ENCODE measurements around the gene TRPV4. TPM values are rescaled to one million over a fixed set of nuclear protein-coding genes. Genes with fewer than 3 reads are reported as not detected.

The TRPV4 gene
- polyA plus RNA-seq, 1 of the 3 experiments (the other 2 are of a cell fraction): 5.2 TPM

DNA sequence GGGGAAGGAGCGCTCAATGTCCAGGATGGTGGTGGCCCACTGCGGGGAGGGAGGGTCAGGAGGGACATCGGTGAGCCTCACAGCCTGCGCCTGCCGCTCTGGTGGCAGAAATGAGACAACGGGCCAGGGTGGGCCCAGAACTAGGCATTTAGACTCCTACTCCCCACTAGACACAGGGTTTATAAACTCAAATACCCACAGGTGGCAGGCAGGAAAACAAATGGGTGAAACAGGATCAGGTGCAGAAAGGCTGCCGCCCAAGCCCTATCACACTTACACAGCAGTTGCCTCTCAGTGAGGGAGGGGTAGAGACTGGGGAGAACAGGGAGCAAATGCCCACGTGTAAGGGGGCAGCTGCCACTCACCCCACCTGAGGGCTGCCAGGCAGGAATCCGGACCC, 46.4 kb downstream of the TRPV4 start (continued):
- TF ChIP-seq, protein P1, sequence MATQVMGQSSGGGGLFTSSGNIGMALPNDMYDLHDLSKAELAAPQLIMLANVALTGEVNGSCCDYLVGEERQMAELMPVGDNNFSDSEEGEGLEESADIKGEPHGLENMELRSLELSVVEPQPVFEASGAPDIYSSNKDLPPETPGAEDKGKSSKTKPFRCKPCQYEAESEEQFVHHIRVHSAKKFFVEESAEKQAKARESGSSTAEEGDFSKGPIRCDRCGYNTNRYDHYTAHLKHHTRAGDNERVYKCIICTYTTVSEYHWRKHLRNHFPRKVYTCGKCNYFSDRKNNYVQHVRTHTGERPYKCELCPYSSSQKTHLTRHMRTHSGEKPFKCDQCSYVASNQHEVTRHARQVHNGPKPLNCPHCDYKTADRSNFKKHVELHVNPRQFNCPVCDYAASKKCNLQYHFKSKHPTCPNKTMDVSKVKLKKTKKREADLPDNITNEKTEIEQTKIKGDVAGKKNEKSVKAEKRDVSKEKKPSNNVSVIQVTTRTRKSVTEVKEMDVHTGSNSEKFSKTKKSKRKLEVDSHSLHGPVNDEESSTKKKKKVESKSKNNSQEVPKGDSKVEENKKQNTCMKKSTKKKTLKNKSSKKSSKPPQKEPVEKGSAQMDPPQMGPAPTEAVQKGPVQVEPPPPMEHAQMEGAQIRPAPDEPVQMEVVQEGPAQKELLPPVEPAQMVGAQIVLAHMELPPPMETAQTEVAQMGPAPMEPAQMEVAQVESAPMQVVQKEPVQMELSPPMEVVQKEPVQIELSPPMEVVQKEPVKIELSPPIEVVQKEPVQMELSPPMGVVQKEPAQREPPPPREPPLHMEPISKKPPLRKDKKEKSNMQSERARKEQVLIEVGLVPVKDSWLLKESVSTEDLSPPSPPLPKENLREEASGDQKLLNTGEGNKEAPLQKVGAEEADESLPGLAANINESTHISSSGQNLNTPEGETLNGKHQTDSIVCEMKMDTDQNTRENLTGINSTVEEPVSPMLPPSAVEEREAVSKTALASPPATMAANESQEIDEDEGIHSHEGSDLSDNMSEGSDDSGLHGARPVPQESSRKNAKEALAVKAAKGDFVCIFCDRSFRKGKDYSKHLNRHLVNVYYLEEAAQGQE (IDR thresholded peaks at IDR 0.05; ENCODE audit: low read depth, low read length): no peak
- TF ChIP-seq, protein P2, sequence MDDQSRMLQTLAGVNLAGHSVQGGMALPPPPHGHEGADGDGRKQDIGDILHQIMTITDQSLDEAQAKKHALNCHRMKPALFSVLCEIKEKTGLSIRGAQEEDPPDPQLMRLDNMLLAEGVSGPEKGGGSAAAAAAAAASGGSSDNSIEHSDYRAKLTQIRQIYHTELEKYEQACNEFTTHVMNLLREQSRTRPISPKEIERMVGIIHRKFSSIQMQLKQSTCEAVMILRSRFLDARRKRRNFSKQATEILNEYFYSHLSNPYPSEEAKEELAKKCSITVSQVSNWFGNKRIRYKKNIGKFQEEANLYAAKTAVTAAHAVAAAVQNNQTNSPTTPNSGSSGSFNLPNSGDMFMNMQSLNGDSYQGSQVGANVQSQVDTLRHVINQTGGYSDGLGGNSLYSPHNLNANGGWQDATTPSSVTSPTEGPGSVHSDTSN (IDR thresholded peaks at IDR 0.05): no peak
- TF ChIP-seq MXI1 (IDR thresholded peaks at IDR 0.05; ENCODE audit: low read depth, low read length): no peak
- TF ChIP-seq RCOR1 (IDR thresholded peaks at IDR 0.05; ENCODE audit: low read length): no peak
- TF ChIP-seq EZH2phosphoT487 (IDR thresholded peaks at IDR 0.05; ENCODE audit: borderline replicate concordance, low read depth): no peak
- TF ChIP-seq GABPA (IDR thresholded peaks at IDR 0.05; ENCODE audit: low read depth): no peak
- TF ChIP-seq, protein P3, sequence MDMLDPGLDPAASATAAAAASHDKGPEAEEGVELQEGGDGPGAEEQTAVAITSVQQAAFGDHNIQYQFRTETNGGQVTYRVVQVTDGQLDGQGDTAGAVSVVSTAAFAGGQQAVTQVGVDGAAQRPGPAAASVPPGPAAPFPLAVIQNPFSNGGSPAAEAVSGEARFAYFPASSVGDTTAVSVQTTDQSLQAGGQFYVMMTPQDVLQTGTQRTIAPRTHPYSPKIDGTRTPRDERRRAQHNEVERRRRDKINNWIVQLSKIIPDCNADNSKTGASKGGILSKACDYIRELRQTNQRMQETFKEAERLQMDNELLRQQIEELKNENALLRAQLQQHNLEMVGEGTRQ (IDR thresholded peaks at IDR 0.05; ENCODE audit: borderline replicate concordance, low read depth, low read length): no peak

DNA sequence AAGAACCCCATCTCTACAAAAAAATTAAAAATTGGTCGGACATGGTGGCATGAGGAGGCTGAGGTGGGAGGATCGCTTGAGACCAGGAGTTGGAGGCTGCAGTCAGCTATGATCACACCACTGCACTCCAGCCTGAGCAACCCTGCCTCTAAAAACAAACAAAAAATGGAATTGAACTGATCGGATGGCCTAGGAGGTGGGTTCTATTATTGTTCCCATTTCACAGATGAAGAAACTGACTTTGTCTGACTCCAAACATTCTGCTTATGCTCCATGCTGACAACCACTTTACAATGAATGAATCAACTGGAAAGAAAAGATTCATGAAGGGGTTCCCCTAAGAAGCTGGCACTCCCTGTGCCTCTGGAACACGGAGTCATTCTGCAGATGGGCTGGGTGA, 47.3 kb downstream of the TRPV4 start:
- 82% methylated on average over 4 of the region's 4 CpGs for WGBS (ENCODE audit: low lambda C conversion rate)
- Histone ChIP-seq H2AFZ (ENCODE audit: low read depth) (no peak overlapping the region), H3K4me3 (ENCODE audit: low read depth in 2 of 2, low read length in 1 of 2) (no peak overlapping the region), H3K4me1 (ENCODE audit: control insufficient read depth in 1 of 2, insufficient read depth in 2 of 2, low read depth in 1 of 2, low read length in 1 of 2) (peaks cover 0 to 3% of the 10 kb centered on the region in 2 experiments; a peak in 1 of 4 replicates), H3K79me2 (ENCODE audit: insufficient read depth) (no peaks in the 10 kb centered on the region), H4K20me1 (ENCODE audit: insufficient read depth) (no peaks in the 10 kb centered on the region), H3K9me3 (no peaks in the 10 kb centered on the region), H3K36me3 (replicated peaks in 1 of 2; ENCODE audit: control insufficient read depth in 1 of 2, insufficient read depth in 2 of 2, low read length in 1 of 2) (no peaks in the 10 kb centered on the region), H3K4me2 (no peak overlapping the region), H3F3A (replicated peaks; ENCODE audit: insufficient read depth) (no peaks in the 10 kb centered on the region), H3K9me2 (no peaks in the 10 kb centered on the region), H3K27ac (ENCODE audit: low read depth in 2 of 2, low read length in 1 of 2) (no peak overlapping the region), H3K9ac (no peak overlapping the region), H3K27me3 (ENCODE audit: insufficient read depth) (no peaks in the 10 kb centered on the region)
- ChIA-PET POLR2A (no interaction called here), CTCF (interaction anchor here (1.5 kb wide), 1 partner anchor 11 kb away, joined by 8 read pairs; no protein-coding TSS in a partner anchor)
- TF ChIP-seq EP300 (IDR thresholded peaks at IDR 0.05; ENCODE audit: borderline replicate concordance in 1 of 2, low read depth in 1 of 2, low read length in 1 of 2) (no peak), TEAD4 (IDR thresholded peaks at IDR 0.05; ENCODE audit: borderline replicate concordance, insufficient read depth) (no peak), SMC3 (IDR thresholded peaks at IDR 0.05; ENCODE audit: low read depth, low read length) (no peak), NRF1 (IDR thresholded peaks at IDR 0.05; ENCODE audit: low read depth, low read length) (no peak), MEF2A (IDR thresholded peaks at IDR 0.05; ENCODE audit: borderline replicate concordance, low read depth) (no peak), FOXJ3 (CRISPR knock-in tag; IDR thresholded peaks at IDR 0.05) (no peak), NFIC (IDR thresholded peaks at IDR 0.05; ENCODE audit: borderline replicate concordance) (no peak), JUND (IDR thresholded peaks at IDR 0.05) (no peak), RAD21 (IDR thresholded peaks at IDR 0.05; ENCODE audit: low read length) (no peak), TCF12 (IDR thresholded peaks at IDR 0.05) (no peak), SIN3A (IDR thresholded peaks at IDR 0.05; ENCODE audit: borderline replicate concordance, low read depth, low read length) (no peak), POLR2AphosphoS5 (IDR thresholded peaks at IDR 0.05; ENCODE audit: low read depth, low read length) (no peak), GATA2 (CRISPR knock-in tag; IDR thresholded peaks at IDR 0.05) (no peak)
- TF ChIP-seq, protein P4, sequence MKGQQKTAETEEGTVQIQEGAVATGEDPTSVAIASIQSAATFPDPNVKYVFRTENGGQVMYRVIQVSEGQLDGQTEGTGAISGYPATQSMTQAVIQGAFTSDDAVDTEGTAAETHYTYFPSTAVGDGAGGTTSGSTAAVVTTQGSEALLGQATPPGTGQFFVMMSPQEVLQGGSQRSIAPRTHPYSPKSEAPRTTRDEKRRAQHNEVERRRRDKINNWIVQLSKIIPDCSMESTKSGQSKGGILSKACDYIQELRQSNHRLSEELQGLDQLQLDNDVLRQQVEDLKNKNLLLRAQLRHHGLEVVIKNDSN (IDR thresholded peaks at IDR 0.05; ENCODE audit: borderline replicate concordance, low read depth): no peak
- TF ChIP-seq, protein P1 (IDR thresholded peaks at IDR 0.05; ENCODE audit: low read depth, low read length): no peak
- no peak for DNase-seq
